Esophagus squamous epithelium (tissue), 4 donors: ENCODE measurements around the gene OTOA.

Experiments used
- POLR2A ChIP-seq, 4 donors: fragments of 450-650 bp; IDR thresholded peaks; one replicate each; pipeline ENCODE4 v1.6.1; 2017; ENCODE audit warnings: antibody characterized with exemption in 4 of 4, mild to moderate bottlenecking in 4 of 4, moderate library complexity in 3 of 4
- TF ChIP-seq, protein P1 (sequence below), 6 experiments: fragments of 450-650 bp in 4 of 6; fragments of 200-600 bp in 2 of 6; sonication (generic) in 2 of 6; IDR thresholded peaks; one replicate each; pipeline ENCODE4 v1.5.1; 2016 to 2019; ENCODE audit warnings: antibody characterized with exemption in 6 of 6, mild to moderate bottlenecking in 4 of 6, moderate library complexity in 4 of 6

DNA sequence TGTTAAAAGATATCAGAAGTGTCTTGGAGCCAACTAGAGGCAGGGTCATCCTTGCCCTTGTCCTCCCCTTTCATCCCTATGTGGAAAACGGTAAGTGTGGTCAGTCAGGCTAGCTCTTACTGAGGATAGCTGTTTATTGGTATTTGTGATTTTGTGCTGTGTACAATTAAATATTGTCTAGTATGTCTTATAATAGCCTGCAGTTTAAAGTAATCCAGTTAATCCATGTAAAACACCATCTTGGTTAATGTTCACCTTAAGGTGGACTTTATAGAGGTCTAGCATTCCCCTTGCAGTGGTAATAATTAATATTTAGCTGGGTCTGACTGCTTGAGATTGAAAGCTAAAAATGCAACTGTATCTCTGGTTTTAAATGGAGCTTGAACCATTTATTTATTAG is 38.7 kb upstream of the OTOA start:
- TF ChIP-seq, protein P1, sequence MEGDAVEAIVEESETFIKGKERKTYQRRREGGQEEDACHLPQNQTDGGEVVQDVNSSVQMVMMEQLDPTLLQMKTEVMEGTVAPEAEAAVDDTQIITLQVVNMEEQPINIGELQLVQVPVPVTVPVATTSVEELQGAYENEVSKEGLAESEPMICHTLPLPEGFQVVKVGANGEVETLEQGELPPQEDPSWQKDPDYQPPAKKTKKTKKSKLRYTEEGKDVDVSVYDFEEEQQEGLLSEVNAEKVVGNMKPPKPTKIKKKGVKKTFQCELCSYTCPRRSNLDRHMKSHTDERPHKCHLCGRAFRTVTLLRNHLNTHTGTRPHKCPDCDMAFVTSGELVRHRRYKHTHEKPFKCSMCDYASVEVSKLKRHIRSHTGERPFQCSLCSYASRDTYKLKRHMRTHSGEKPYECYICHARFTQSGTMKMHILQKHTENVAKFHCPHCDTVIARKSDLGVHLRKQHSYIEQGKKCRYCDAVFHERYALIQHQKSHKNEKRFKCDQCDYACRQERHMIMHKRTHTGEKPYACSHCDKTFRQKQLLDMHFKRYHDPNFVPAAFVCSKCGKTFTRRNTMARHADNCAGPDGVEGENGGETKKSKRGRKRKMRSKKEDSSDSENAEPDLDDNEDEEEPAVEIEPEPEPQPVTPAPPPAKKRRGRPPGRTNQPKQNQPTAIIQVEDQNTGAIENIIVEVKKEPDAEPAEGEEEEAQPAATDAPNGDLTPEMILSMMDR (IDR thresholded peaks at IDR 0.05): no peak
- TF ChIP-seq POLR2A (IDR thresholded peaks at IDR 0.05): no peak
